Activated CD4-positive, alpha-beta T cell treated with anti-CD3 and anti-CD28 coated beads for 4 hours (primary cell): ENCODE measurements around the gene MTX3.

Source experiments
- DNase-seq, 2 donors: peaks; one replicate each; pipeline ENCODE4 v3.0.0-alpha.2; 2020

Gene MTX3

GRCh38 chr5:79982136-79982535 is 8.9 kb downstream of the MTX3 start:
- no peak for DNase-seq

- no peak for DNase-seq
These were observed 14.1 kb downstream of the MTX3 start for GRCh38 chr5:79976759-79977515.

- no peak for DNase-seq
These were observed 15.6 kb downstream of the MTX3 start for GRCh38 chr5:79975422-79975821.

DNA sequence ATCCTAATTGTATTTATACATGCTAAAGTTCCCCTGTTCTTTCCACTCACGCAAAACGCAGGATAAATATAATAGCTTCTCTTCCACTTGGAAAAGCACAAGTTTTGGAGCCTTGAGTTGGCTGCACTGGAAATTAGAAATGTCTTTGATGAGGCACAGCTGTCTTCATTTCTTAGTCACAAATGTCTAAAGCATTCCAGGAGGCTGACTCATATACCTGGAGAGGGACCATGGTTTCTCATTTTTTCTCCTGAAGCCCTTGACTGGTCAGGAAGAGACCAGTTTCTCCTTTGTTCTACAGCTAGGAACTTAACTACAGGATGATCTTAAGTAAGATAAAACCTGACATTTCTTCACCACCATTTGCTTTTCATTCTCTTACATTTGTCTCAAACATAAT is 16.2 kb downstream of the MTX3 start:
- no peak for DNase-seq

- no peak for DNase-seq
These were observed 17.1 kb downstream of the MTX3 start for GRCh38 chr5:79973996-79974395.

GRCh38 chr5:79973511-79973910 is 17.6 kb downstream of the MTX3 start:
- no peak for DNase-seq

- no peak for DNase-seq
These were observed 19.9 kb downstream of the MTX3 start for GRCh38 chr5:79971156-79971555.

GRCh38 chr5:79966448-79966847 is 24.6 kb downstream of the MTX3 start:
- DNase-seq = no peak

GRCh38 chr5:79964136-79964535 is 26.9 kb downstream of the MTX3 start:
- DNase-seq = no peak

GRCh38 chr5:79963261-79964061 is 27.6 kb downstream of the MTX3 start:
- DNase-seq = no peak

GRCh38 chr5:79962575-79963222 is 28.4 kb downstream of the MTX3 start:
- no peak for DNase-seq

DNA sequence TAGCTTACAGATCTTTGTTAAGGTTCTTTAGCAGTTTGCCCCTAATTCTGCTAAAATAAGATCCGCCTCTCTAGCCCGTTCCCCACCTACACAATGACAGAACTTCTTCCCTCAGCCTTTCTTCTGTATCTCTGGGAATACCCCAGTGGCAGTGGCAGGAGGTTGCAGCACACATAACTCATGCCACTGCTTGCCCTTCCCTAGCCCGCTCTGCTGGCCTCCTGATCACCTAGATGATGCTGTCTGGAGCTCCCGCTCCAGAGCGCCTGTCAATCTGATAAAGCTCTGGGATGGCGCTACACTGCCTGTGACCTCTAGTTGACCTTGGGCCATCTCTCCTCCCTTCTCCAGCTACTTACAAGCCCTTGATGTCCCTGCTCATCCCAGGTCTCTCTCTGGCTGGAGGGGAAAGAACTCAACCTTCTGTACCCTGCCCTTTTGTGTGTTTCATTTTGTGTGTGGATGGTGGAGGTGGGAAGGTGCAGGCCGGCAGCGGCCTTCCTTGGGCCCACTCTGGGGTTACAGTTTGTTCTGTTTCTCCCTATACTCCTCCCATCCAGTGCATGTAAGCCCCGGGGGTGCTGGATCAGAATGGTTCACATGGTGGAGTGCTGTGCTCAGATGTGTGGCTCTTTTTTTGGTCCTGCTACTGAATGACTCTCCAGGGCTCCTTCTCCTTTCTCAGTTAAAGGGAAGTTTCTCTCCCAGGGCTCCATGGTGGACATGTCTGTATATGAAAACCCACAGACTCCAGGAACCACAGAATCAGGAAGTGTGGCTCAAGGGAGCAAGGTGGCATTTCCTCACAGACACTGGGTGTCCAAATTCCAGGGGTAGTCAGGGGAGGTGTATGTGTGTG is 29.1 kb downstream of the MTX3 start:
- no peak for DNase-seq

DNA sequence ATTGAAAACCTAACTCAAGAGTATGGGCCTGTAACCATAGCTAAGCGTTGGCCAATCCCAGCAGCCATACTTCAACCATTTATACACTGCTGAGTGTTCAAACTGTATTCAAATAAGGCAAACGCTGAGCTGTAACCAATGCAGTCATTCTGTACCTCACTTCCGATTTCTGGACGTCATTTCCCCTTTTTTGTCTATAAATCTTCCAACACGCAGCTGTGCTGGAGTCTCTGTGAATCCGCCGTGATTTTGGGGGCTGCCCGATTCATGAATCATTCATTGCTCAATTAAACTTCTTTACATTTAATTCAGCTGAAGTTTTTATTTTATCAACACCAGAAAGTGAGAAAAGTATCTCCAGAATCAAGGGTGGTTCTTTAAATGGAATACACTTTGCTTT is 31.7 kb downstream of the MTX3 start:
- no peak for DNase-seq

DNA sequence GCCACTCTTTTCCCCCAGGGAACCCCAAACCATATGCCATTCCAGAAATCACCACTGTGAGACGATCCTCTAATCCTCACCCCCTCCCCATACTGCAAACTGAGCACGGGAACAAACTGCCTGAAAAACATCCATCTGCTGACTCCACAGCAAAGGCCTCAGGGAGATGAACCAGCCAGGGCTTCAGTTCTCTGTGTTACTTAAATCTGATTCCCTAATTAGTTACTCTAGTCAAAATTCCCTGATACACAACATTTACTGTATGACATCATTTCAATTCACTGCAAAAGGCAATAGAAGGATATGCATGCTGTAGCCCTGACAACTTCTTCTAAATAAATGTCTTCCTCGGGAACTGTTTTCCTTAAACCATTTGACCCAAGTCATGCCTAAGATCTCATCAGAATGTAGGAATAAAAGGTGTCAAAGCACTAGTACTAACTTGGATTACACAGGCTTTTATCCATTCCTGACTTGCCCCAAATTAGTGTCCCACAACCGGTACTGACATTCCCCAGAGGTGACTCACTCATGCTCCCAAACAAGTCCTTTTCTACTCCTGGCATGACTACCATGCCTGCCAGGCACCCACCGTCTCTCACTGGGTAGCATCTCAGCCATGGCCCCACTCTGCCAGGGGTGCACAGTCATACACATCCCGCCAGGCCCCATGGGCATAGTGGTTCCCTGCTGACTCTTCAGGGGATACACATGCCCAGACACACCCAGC is 35.0 kb downstream of the MTX3 start:
- no peak for DNase-seq

- no peak for DNase-seq
These were observed 35.6 kb downstream of the MTX3 start for GRCh38 chr5:79955356-79955895.

DNA sequence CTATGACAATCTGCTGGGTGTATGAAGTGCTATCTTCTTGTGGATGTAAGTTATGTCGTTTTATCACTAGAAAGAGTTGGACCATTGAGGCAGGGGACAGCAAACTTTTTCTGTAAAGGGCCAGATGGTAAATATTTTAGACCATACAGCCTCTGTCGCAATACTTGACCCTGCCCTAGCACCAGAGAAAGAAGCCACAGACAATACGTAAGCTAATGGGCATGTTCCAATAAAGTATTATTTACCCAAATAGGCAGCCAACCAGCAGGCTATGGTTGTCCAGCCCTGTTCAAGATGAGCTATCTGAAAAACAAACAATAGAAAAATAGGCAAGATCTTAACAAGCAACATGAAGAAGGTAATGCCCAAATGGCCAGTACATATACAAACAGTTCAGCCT is 36.4 kb downstream of the MTX3 start:
- no peak for DNase-seq

- no peak for DNase-seq
These were observed 43.5 kb downstream of the MTX3 start for GRCh38 chr5:79947567-79947966.

- no peak for DNase-seq
These were observed 52.6 kb downstream of the MTX3 start for GRCh38 chr5:79938468-79938867.

DNA sequence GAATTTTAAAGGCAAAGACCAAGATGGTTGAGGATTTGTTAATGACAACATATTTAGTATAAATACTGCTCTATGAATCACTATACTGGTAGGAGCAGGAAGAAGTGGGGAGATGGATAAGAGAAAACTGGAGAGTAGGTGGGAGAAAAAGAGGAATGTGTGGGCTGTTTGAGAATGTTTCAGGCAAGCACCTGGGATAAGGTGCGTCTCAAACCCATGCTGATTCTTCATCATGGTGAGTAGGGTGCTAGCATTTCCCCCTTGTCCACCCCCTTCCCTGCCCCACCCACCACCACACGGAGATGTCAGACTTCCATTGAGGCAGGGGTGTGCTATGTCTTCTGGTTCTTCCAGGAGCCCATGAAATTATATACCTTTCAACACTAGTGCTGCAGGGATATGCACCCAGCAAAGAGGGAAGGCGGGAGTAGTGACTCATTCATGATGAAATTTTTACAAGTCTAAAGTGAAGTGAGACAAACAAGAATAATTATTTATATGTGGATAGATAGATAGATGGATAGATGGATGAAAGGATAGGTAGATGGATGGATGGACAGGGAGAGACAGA is 54.3 kb downstream of the MTX3 start:
- no peak for DNase-seq

DNA sequence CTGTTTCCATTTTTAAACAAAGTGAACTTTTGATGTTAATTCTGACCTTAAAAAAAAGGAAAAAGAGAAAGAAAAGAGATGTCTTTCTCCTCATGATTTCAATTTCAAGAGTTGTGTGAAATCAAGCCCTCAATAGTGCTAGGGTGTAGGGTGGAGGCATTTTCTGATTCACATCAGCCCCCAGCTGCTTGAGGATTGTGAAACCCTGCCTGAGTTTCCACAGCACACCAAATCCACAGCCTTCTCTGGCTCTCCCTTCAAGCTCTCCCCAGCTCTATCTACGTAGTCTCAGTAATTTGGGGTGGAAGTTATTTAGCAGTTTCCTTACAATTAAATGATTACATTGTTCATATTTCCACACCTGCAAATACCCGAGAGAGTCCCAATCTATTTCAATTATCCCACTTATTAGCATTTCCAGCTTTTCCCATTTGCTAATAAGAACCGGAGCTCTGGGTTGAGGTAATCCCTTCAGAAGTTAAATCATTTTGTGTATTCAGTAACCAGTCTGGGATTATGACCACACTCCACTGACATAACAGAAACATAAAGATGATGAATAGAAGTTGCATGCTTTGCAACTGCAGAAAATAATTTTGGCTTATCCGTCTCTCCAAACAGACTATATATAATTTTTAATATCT is 54.9 kb downstream of the MTX3 start:
- DNase-seq = no peak

DNA sequence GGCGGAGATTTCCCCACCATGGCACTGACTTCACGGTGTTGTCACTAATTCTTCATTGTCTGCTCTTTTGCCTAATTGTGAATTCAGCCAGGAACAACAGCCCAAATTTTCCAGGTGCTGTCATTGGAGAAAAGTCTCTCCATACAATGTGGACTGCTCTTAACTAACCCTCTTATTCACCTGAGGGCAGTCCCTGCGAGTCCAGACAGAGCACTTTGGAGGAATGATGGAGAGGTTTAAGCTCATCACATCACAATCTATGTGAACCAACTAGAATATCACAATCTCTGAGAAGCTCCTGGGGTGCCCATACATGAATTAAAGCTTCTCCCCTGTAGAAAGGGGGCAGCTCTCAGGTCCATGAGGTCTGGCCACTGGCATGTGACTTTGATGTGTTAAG is 56.4 kb downstream of the MTX3 start:
- no peak for DNase-seq
